HCT116 (cell line): ENCODE data around the gene KCNJ10. TPM values are rescaled to one million over a fixed set of nuclear protein-coding genes. Genes with fewer than 3 reads are reported as not detected.

Experiments used
- ATAC-seq: fragments of 200-7000 bp; cut with Tn5 transposase; 2 replicates; pipeline ENCODE4 v1.9.1; 2020; ENCODE audit warnings: mild to moderate bottlenecking, moderate library complexity
- BruUV-seq: library from RNA; stranded (reverse); fragments of 400-500 nt; replicated peaks from 2 replicates; lab custom pipeline; 2021; lab: Mats Ljungman, UMichigan
- CTCF ChIA-PET: fragments of 300-600 bp; sonication (Branson Sonifier 250); formaldehyde crosslinking; loops from one replicate; lab custom pipeline; 2021; ENCODE audit warnings: antibody characterized with exemption; lab: Charles Lee
- POLR2A ChIA-PET: fragments of 300-600, 350-600 bp; sonication (Branson Sonifier 250); formaldehyde crosslinking; loops from one replicate; lab custom pipeline; 2021; ENCODE audit warnings: antibody characterized with exemption; lab: Charles Lee
- RAD21 ChIA-PET, 2 experiments: fragments of 300-600 bp; sonication (Branson Sonifier 250); formaldehyde crosslinking; loops; one replicate each; lab custom pipeline; 2023; ENCODE audit warnings: low total read pairs in 2 of 2; ENCODE audit not compliant: uncharacterized antibody in 2 of 2, unreplicated experiment in 2 of 2, low non-redundant PET in 1 of 2; lab: Charles Lee
- DNase-seq: peaks from one replicate; pipeline ENCODE4 v3.0.0-alpha.2; 2010; ENCODE audit warnings: low read depth, low spot score
- H2AFZ ChIP-seq: fragments of 200-600 bp; shearing (Covaris generic), sonication (generic); 2 replicates; pipeline ENCODE4 v1.6.1; 2017; ENCODE audit warnings: low read depth, mixed run types, mixed read lengths, antibody characterized with exemption, low read length; ENCODE audit not compliant: poor library complexity, severe bottlenecking
- H3K27ac ChIP-seq: 2 replicates; pipeline ENCODE4 v1.5.1; 2012; ENCODE audit warnings: low read depth, low read length
- H3K27me3 ChIP-seq: fragments of 200-600 bp; sonication (generic); 2 replicates; pipeline ENCODE4 v1.6.1; 2016; ENCODE audit warnings: mixed run types, low read length, mixed read lengths; ENCODE audit not compliant: insufficient read depth
- H3K36me3 ChIP-seq, 2 experiments: fragments of 200-500 bp in 1 of 2; fragments of 200-600 bp in 1 of 2; sonication (Bioruptor generic) in 1 of 2; sonication (generic) in 1 of 2; 2 replicates each; pipeline versions ENCODE4 v1.5.1 to v1.6.1; 2014 to 2016; ENCODE audit warnings: low read length in 2 of 2, inconsistent platforms in 1 of 2, mixed read lengths in 1 of 2, mixed run types in 1 of 2; ENCODE audit not compliant: insufficient read depth in 2 of 2, control insufficient read depth in 1 of 2
- H3K4me1 ChIP-seq, 2 experiments: fragments of 200-600 bp in 1 of 2; sonication (generic) in 1 of 2; 2 replicates each; pipeline versions ENCODE4 v1.5.1 to v1.6.1; 2012 to 2017; ENCODE audit warnings: low read length in 2 of 2, inconsistent platforms in 1 of 2, mild to moderate bottlenecking in 1 of 2, mixed read lengths in 1 of 2, mixed run types in 1 of 2, moderate library complexity in 1 of 2; ENCODE audit not compliant: insufficient read depth in 2 of 2, control insufficient read depth in 1 of 2
- H3K4me2 ChIP-seq: fragments of 200-600 bp; sonication (generic); 2 replicates; pipeline ENCODE4 v1.6.1; 2017; ENCODE audit warnings: mixed run types, low read length, mixed read lengths
- H3K4me3 ChIP-seq, 2 experiments: fragments of 200-600 bp in 1 of 2; sonication (generic) in 1 of 2; replicated peaks in 1 of 2; 2 replicates each; pipeline ENCODE4 v1.5.1; 2011 to 2016; ENCODE audit warnings: low read length in 2 of 2, control low read depth in 1 of 2, low read depth in 1 of 2, mild to moderate bottlenecking in 1 of 2, mixed read lengths in 1 of 2, mixed run types in 1 of 2
- H3K79me2 ChIP-seq: fragments of 200-600 bp; sonication (generic); 2 replicates; pipeline ENCODE4 v1.6.1; 2017; ENCODE audit warnings: mild to moderate bottlenecking, mixed run types, low read length, moderate library complexity, mixed read lengths; ENCODE audit not compliant: insufficient read depth
- H3K9ac ChIP-seq: fragments of 200-600 bp; sonication (generic); 2 replicates; pipeline ENCODE4 v1.6.1; 2016; ENCODE audit warnings: low read length, mixed read lengths
- H3K9me2 ChIP-seq: fragments of 200-600 bp; sonication (generic), shearing (Covaris generic); 2 replicates; pipeline ENCODE4 v1.6.1; 2017; ENCODE audit warnings: mixed run types, mild to moderate bottlenecking, moderate library complexity; ENCODE audit not compliant: insufficient read depth
- H3K9me3 ChIP-seq, 2 experiments: fragments of 200-500 bp in 1 of 2; fragments of 200-600 bp in 1 of 2; sonication (Bioruptor generic) in 1 of 2; sonication (generic) in 1 of 2; 2 replicates each; pipeline ENCODE4 v1.6.1; 2014 to 2017; ENCODE audit warnings: low read length in 2 of 2, mixed read lengths in 2 of 2, inconsistent platforms in 1 of 2, low read depth in 1 of 2, mild to moderate bottlenecking in 1 of 2, mixed run types in 1 of 2, moderate library complexity in 1 of 2; ENCODE audit not compliant: control insufficient read depth in 1 of 2, insufficient read depth in 1 of 2
- H4K20me1 ChIP-seq: fragments of 200-600 bp; sonication (generic), shearing (Covaris generic); 2 replicates; pipeline ENCODE4 v1.6.1; 2017; ENCODE audit warnings: mixed run types, mild to moderate bottlenecking, moderate library complexity; ENCODE audit not compliant: insufficient read depth
- CBX3 ChIP-seq: IDR thresholded peaks from 2 replicates; pipeline ENCODE4 v1.6.1; 2012; ENCODE audit warnings: low read depth
- CEBPB ChIP-seq: IDR thresholded peaks from 2 replicates; pipeline ENCODE4 v1.6.1; 2012; ENCODE audit warnings: low read depth
- ELF1 ChIP-seq: IDR thresholded peaks from 2 replicates; pipeline ENCODE4 v1.6.1; 2012; ENCODE audit warnings: low read depth, borderline replicate concordance
- EZH2phosphoT487 ChIP-seq: fragments of 200-600 bp; IDR thresholded peaks from 2 replicates; pipeline ENCODE4 v1.6.1; 2018; ENCODE audit warnings: antibody characterized with exemption, borderline replicate concordance
- JUND ChIP-seq: IDR thresholded peaks from 2 replicates; pipeline ENCODE4 v1.6.1; 2012
- POLR2A ChIP-seq: IDR thresholded peaks from 2 replicates; pipeline ENCODE4 v1.7.0; 2011; ENCODE audit warnings: borderline replicate concordance; ENCODE audit not compliant: insufficient read depth, insufficient read length; ENCODE audit errors: extremely low read depth
- POLR2AphosphoS5 ChIP-seq: IDR thresholded peaks from 2 replicates; pipeline ENCODE4 v1.6.1; 2011; ENCODE audit warnings: mild to moderate bottlenecking, low read depth, low read length, moderate library complexity
- RAD21 ChIP-seq: IDR thresholded peaks from 2 replicates; pipeline ENCODE4 v1.6.1; 2012; ENCODE audit warnings: low read depth, mild to moderate bottlenecking
- REST ChIP-seq: IDR thresholded peaks from 2 replicates; pipeline ENCODE4 v1.6.1; 2012; ENCODE audit warnings: low read depth
- SIN3A ChIP-seq: IDR thresholded peaks from 2 replicates; pipeline ENCODE4 v1.6.1; 2012; ENCODE audit warnings: low read depth
- SP1 ChIP-seq: IDR thresholded peaks from 2 replicates; pipeline ENCODE4 v1.6.1; 2012; ENCODE audit warnings: low read depth
- SRF ChIP-seq: IDR thresholded peaks from 2 replicates; pipeline ENCODE4 v1.6.1; 2012; ENCODE audit warnings: low read depth
- YY1 ChIP-seq: IDR thresholded peaks from 2 replicates; pipeline ENCODE4 v1.6.1; 2011; ENCODE audit warnings: low read length, low read depth, moderate library complexity, mild to moderate bottlenecking; ENCODE audit not compliant: insufficient replicate concordance; ENCODE audit errors: extremely low read depth
- ZBTB33 ChIP-seq: IDR thresholded peaks from 2 replicates; pipeline ENCODE4 v1.6.1; 2011; ENCODE audit warnings: mild to moderate bottlenecking, low read length, moderate library complexity; ENCODE audit not compliant: insufficient replicate concordance; ENCODE audit errors: extremely low read depth
- ZFX ChIP-seq: fragments of 450-650 bp; IDR thresholded peaks from 2 replicates; pipeline ENCODE4 v1.6.1; 2017
- ZNF274 ChIP-seq: fragments of 200-500 bp; sonication (Bioruptor generic); IDR thresholded peaks from 2 replicates; pipeline ENCODE4 v1.6.1; 2014; ENCODE audit warnings: mild to moderate bottlenecking, low read depth, low read length, inconsistent platforms
- intact Hi-C: fragments of 100-400 bp; cut with micrococcal nuclease; formaldehyde crosslinking; loops from 2 replicates; pipeline ENCODE4 v1.10.0; 2022
- total RNA-seq: library from RNA; stranded (reverse); gene quantifications from one replicate; pipeline ENCODE4 v1.2.1, GENCODE V29; 2021; ENCODE audit not compliant: unreplicated experiment
- TF ChIP-seq, protein P1 (sequence below): IDR thresholded peaks from 2 replicates; pipeline ENCODE4 v1.6.1; 2012

The KCNJ10 gene
- total RNA-seq, 1 experiment from 2014 or later = 0.57 TPM

DNA sequence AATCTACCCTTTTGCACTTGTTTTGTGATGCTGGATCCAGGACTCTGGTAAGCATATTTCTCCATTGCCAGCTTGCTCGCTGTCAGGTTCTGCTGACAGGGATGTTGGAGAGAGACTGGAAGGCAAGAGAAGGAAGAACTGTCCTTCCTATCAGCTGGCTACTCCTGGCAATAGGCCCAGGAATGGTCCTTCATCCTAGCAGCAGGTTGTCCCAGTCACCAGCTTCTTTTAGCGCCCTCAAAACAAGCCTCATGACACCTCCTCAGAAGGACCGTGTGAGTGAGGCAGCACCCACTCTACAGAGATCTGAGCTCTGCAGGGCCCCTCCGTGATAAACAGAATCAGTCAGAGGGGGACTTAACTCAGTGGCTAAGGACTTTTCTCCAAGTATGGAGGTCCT lies 82.8 kb downstream of the KCNJ10 start:
- no TSS peak for BruUV-seq
- Histone ChIP-seq H3K27ac (no peak overlapping the region), H2AFZ (no peak overlapping the region), H3K4me1 (peaks cover 0 to 4% of the 10 kb centered on the region in 2 experiments; a peak in 1 of 4 replicates), H3K4me3 (no peak overlapping the region), H3K79me2 (no peaks in the 10 kb centered on the region), H3K9me3 (no peaks in the 10 kb centered on the region), H3K4me2 (no peak overlapping the region), H3K36me3 (no peaks in the 10 kb centered on the region), H3K9me2 (no peaks in the 10 kb centered on the region), H3K9ac (no peak overlapping the region), H3K27me3 (peaks cover 13% of the 10 kb centered on the region; the same call in 1 of the 2 replicates), H4K20me1 (no peaks in the 10 kb centered on the region)
- ChIA-PET POLR2A (no interaction called here), RAD21 (no interaction called here), CTCF (no interaction called here)
- TF ChIP-seq ZFX = no peak
- intact Hi-C loops = no loop called here
- DNase-seq (no peak), ATAC-seq (no peak)

- no peaks in the 10 kb centered on the region for H3K79me2 ChIP-seq
- H3K4me2 ChIP-seq = no peak overlapping the region
- ChIA-PET RAD21 (no interaction called here), POLR2A (no interaction called here), CTCF (no interaction called here)
- ATAC-seq (no peak), DNase-seq (no peak)
- H3K4me1 ChIP-seq = peaks cover 0 to 2% of the 10 kb centered on the region in 2 experiments; a peak in 1 of 4 replicates
- H3K36me3 ChIP-seq = no peaks in the 10 kb centered on the region
- no peak overlapping the region for H3K4me3 ChIP-seq
- intact Hi-C loops = no loop called here
- no peak overlapping the region for H2AFZ ChIP-seq
- peaks cover 13% of the 10 kb centered on the region; the same call in 1 of the 2 replicates for H3K27me3 ChIP-seq
- no peaks in the 10 kb centered on the region for H3K9me3 ChIP-seq
- H3K9me2 ChIP-seq = no peaks in the 10 kb centered on the region
- H3K9ac ChIP-seq = no peak overlapping the region
- BruUV-seq = no TSS peak
- no peak overlapping the region for H3K27ac ChIP-seq
- no peaks in the 10 kb centered on the region for H4K20me1 ChIP-seq
- TF ChIP-seq RAD21 (no peak), ZNF274 (no peak), REST (no peak), SP1 (no peak), ZBTB33 (no peak), YY1 (no peak), SRF (no peak), SIN3A (no peak), ZFX (no peak), EZH2phosphoT487 (no peak), POLR2AphosphoS5 (no peak), CEBPB (no peak), POLR2A (no peak), ELF1 (no peak), JUND (no peak), CBX3 (no peak)
- TF ChIP-seq, protein P1, sequence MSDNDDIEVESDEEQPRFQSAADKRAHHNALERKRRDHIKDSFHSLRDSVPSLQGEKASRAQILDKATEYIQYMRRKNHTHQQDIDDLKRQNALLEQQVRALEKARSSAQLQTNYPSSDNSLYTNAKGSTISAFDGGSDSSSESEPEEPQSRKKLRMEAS = no peak
These were observed 83.4 kb downstream of the KCNJ10 start for GRCh38 chr1:159986531-159986930.
